KG1 (cell line): ENCODE measurements around the gene CD82.

Source experiments
- DNase-seq: peaks from one replicate; lab custom pipeline; 2025; lab: John Stamatoyannopoulos, UW

CD82 gene

DNA sequence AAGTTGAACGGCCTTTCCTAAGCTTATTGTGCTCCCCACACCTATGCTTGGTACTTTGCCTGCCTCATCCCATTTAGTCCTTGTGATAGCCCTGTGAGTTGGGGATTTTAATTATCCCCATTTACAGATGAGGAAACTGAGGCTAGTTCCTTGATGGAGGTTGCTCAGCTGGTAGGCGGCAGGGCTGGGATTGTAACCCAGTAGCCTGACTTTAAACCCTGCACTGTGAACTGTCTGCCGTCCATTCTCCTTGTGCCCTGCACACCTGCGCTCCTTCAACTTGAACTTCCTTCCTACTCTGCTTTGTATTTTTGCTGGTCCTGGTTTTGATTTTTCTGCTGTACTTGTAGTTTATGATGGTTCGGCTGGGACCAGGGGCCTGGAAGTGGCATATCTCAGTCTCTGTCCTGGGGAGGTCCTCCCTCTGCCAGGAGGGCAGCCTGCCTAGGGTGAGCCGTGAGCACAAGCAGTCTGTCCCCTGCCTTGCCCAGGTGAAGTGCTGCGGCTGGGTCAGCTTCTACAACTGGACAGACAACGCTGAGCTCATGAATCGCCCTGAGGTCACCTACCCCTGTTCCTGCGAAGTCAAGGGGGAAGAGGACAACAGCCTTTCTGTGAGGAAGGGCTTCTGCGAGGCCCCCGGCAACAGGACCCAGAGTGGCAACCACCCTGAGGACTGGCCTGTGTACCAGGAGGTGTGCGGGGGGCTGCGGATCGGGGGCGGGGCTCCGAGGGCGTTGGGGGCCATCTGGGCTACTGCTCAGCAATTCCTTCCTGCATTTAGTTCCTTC lies 52.4 kb downstream of the CD82 start:
- DNase-seq = no peak

DNA sequence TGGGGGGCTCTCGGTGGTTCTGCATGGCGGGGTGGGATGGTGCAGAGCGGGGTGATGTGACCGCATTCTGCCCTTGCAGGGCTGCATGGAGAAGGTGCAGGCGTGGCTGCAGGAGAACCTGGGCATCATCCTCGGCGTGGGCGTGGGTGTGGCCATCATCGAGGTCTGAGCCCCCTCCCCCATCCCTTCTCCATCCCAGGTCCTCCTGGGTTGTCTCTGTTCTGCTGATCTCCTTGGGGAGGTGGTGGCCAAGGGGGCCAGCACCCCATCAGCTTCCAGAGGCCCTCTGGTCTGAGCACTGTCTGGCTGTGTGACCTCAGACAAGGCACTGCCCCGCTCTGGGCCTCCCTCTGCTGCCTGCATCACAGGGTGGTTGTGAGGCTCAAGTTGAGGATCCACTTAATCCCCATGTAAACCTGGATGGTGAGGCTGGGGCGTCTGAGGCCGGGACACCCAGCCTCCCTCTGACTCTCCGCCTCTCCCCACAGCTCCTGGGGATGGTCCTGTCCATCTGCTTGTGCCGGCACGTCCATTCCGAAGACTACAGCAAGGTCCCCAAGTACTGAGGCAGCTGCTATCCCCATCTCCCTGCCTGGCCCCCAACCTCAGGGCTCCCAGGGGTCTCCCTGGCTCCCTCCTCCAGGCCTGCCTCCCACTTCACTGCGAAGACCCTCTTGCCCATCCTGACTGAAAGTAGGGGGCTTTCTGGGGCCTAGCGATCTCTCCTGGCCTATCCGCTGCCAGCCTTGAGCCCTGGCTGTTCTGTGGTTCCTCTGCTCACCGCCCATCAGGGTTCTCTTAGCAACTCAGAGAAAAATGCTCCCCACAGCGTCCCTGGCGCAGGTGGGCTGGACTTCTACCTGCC lies 53.3 kb downstream of the CD82 start:
- DNase-seq = no peak

DNA sequence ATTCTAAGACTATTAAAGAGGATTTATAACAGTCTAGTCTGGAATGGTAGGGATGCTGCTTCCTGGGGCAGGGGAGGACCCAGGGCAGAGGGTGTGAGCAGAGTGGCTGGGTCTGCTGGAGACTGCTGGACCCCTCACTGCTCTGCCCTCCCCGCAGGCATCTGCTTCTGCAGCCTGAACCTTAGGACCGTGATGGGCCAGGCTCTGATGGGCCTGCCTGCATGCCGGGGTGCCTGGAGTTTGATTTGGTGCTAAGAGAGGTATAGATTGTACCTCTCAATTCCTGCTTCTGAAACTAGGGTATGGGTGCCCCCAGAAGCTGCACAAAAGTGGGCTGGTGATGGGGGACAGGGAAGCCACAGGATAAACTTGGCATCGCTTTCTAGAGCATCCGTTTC lies 54.9 kb downstream of the CD82 start:
- DNase-seq = no peak

DNA sequence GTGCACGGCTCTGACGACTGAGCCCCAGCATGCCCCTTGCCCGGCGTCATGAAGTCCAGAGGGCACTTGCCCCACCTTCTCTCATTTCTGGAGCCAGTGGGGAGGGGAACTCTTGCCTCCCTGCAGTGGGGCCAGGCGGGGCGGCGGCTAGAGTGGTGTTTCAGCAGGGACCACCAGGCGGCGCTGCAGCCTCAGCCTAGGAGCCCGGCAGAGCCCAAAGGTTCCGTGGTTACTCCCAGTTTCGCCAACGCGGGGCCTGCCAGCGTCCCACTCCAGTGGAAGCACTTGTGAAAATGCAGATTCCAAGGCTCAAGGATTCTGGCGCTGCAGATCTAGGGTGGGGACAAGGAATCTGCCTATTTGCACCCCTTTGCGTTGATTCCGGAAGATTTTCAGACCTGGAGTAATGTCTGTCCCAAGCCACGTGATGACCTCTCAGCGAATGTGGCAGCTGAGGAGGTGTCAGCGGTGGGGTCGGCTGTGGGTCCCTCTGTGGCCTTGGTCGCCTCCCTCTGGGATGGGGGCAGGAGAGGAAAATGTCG lies 55.7 kb downstream of the CD82 start:
- DNase-seq = no peak

DNA sequence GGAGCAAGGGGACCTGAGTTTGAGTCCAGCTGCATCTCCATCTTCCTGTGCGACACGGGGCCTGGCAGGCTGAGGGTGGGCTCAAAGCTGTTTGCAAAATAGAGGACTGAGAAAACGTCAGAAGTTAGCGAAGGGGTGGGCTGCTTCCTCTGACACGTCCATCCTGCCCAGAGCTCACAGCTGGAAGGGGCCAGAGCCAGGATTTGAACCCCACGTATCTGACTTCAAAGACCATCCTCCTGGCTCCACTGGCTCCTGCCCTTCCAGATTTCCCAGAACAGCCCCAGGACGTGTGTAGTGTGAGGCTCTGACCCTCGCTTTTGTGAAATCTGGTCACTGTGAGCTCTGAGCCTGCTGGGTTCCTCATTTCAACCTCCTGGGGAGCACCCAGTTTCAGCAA lies 56.3 kb downstream of the CD82 start:
- no peak for DNase-seq

DNA sequence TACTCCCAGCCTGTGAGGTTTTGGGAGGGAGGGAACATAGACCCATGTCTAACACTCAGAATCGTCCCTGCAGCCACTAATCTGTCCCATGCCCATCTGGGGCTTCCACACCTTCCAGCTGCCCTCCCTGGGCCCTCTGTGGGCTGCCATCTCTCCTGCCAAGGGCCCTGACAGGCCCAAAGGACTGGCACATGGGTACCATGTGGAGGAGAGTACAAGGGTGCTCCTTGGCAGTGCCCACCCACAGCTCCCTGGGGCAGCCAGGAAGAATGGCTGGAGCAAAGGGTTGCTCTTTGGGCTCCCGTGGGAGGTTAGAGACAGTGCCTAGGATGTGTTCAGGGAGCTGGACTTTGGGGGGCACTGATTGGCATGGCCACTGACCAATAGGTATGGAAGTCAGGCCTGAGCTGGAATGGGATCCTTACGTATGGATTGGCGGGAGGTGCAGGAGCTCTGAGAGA lies 56.8 kb downstream of the CD82 start:
- no peak for DNase-seq

DNA sequence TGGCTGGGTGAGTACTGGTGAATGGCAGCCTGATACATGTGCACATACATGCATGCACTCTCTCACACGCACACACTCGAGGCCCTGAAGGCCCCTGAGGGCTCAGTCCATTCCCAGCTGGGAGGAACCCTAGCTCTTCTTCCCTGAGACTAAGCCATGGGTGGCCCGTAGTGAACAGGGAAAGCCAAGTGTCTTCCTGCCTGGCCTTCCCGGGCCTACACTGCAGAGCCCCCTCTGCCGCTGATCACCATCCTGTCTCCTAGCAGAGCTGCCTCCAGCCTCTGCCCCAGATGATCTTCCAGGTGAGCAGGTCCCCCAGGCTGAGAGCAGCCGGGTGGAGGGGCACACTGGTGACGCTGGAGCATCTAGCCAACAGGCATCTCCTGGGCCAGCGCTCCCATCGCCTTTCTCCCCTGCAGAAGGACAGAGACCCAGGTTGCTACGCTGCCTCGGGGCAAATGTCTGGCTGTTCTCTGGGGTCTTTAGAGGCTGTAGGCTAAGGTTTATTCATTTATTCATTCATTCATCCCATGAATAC lies 57.3 kb downstream of the CD82 start:
- no peak for DNase-seq

DNA sequence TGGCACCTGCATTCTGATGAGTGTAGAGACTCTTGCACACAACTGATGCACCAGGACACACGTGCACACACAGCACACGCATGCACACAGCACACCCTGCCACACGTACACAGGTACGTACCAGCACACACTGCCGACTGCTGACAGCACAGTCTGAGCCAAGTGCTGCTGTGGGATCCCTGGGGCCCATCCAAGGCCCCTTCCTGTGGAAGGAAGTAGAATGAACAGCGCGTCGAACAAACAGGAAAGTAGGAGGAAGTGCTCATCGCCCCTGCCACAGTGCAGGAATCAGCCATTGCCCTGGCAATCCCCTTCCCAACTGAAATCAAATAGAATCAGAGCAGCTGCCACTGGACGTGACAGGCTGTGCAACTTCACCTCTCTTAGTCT lies 57.9 kb downstream of the CD82 start:
- DNase-seq = no peak

DNA sequence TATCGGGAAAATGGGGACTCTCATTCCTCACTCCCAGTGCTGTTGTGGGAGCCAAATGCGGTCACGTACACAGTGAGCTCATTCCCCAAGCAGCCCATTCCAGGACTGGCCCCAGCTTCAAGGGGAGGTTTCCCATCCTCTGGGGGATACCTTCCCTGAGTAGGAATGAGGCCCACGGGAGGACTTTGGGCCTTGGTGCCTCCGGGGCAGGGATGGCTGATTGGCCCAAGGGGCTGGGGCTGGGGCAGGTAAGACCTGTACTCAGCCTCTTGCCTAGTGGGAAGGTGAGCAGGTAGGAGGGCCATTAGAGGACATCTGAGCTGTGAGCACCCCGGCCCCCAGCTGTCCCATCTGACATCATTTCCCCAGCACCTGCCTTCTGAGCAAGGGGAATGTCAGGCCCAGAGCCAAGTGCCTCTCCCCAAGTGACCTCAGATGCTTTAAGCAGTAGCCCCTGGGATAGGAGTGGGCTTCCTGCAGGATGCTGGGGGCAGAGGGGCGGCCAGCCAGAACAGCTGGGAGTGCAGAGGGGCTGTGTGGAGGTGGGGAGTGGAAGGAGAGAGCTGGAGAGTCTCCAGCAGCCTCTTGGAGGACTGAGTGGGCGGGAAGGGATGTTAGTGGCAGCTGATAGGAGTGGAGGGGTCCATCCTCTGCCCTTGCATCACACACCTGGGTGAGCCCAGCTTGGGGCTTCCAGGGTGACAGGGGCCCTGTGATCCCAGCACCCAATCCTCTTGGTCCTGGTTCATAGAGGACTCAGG lies 58.4 kb downstream of the CD82 start:
- DNase-seq = no peak

DNA sequence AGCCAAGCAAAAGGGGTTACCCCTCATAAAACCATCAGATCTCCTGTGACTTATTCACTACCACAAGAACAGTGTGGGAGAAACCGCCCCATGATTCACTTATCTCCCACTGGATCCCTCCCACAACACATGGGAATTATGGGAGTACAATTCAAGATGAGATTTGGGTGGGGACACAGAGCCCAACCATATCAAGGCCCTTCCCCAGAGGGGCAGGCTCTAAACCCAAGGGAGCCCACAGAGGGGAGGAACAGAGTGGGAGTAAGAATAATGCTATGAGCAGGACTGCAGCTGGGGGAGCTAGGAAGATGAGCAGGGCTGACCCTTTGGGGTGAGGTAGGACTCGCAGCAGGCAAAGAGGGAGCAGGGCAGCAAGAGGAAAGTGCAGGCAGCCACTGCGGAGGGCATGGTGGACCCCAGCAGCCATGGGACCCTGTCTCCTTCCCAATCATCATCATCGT lies 59.3 kb downstream of the CD82 start:
- no peak for DNase-seq

DNA sequence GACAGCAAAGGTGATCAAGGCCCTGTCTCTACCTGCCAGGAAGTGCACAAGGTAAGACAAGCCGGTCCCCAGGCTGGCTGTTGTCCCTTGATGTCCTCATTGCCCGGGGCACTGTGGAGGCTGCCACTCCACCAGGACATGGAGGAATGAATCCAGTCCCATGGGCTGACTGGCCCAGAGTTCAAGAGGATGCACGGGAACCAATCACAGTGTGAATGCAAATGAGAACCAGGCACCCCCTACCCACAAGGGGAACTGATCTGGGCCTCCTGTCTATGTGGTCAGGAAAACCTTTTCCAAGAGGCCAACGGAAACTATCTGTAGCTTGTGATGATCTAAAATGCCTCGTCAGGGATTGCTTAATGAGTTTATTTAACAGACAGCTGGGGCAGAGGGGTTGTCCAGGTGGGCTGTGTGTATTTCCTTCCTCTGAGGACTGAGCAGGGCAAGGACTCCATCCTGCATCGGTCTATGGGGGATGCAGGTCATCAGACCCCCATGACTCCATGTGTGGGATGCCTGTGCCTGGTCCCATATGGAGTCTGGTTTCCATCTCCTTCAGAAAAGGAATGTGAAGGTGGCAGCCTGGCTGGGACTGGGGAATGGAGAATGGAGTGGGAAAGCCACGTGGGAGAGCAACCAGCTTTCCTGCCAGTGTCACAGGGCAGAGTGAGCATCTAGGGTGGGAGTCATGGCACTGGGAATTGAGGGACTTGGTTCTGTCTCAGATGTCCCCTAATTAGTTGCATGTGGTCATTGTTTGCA lies 60.5 kb downstream of the CD82 start:
- DNase-seq = no peak

DNA sequence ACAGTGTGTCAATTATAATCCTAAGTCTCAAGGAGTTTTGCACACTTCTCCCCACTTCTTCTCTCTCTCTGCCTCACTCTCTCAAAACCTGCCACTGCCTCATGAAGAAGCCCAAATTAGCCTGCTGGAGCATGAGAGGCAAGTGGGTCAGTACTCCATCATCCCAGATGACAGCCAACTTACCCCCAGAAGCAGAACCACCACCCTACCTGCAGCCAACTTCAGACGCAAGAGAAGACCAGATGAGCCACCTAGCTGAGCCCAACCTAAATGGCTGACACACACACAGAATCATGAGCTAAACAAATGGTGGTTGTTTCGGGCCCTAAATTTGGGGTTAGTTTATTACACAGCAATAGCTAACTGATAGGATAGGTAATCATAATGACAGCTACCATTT lies 61.2 kb downstream of the CD82 start:
- DNase-seq = no peak

DNA sequence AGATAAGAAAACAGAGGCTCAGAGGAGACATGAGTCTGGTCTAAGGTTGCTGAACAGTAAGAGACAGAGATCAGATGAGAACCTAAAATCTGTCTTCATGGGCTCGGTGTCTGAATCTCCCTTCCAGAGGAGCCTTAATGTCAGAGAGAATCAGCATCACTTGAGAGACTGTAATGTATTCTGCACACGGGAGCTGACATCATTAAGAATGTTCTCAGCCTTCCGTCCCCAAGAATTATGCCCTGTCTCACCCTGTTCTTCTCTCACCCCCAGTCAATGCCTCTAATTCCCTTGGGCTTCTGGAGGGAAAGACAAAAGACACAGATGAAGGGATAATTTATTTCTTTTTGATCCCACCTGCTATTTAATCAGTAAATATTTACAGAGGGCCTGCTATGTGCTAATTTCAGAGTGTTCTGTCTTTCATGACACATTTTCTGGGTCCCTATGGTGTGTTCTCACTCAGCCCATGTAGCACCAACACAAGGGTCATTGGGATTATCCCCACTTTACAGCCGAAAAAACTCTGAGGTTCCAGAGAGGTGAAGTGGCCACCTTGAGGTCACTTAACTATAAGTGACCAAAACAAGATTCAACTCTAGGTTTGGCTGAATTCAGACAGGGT lies 61.8 kb downstream of the CD82 start:
- DNase-seq = no peak

DNA sequence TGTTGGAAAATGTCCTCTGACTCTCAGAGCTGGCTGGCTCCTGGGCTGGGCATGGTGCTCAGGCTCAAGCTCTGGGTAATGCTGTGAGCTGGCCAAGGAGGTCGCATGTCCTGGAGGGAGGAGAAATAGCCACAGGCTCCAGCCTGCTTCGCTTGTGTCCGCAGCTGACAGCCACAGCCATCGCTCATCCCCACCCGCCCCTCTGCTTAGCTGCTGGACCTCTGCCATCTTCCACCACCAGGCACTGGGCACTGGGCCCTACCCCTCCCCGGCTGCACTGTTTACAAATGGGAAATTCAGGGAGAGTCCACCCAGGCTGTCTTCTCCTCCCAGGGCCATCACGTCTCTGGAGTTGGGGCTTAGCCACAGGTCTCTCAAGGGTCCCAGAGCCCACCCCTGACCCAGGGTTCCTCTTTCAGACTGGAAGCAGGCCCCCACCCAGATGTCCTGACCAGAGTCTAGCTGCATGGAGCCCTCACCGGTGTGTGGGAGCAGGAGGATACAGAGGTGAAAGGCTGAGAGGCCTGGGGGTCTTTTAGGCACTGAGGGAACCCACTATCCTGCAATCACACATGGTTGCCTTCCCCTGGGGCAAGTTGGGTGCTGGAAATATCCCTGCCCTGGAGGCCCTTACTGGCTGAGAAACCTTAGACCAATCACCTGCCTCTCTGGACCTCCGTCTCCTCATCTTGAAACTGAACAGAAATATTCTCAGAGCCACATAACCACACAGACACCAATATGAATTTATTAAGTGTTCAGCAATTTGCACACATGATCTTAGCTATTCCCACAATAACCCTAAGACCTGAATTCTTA lies 62.7 kb downstream of the CD82 start:
- no peak for DNase-seq

DNA sequence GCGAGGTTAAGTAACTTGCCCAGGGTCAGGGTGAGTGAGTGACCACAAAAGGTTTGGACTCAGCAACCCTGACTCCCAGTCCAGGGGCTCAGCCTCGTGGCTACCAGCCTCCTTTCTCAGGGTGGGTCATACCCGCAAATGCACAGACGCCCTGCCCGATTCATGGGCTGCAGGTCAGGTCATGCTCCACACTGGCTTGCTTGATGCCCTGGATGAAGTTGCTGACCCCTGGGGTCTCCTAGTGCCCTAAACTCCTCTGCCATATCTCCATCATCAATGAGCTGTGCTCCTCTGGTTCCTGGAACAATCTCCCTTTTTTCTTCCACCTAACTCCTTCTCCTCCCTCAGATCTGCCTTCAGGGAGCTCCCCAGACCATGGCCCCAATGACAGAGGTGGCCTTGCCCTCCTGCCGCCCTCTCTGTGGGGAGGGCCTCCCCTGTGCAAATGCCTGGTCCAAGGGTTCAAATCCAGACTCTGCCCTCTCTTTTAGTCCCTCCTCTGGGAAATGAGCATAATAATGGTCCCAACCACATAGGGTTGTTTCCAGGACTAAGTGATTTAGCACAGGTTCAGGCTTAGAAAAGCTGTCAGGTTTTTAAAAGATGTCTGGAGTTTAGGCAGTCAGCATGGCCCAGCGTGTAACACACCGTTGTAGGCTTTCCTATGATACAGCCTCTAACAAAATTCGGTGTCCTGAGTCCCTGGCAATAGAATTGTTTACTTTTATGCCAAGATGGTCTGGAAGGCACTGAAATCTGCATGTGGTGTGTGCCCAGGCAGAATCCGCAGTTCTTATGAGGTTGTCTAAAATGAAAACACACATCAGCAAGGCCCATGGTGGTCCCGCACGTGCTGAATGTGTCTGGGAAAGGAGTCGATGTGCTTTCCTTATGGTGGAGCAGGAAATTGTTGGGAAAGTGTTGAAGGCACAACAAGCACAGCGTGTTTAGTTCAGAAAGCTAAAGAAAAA lies 63.6 kb downstream of the CD82 start:
- DNase-seq = no peak

DNA sequence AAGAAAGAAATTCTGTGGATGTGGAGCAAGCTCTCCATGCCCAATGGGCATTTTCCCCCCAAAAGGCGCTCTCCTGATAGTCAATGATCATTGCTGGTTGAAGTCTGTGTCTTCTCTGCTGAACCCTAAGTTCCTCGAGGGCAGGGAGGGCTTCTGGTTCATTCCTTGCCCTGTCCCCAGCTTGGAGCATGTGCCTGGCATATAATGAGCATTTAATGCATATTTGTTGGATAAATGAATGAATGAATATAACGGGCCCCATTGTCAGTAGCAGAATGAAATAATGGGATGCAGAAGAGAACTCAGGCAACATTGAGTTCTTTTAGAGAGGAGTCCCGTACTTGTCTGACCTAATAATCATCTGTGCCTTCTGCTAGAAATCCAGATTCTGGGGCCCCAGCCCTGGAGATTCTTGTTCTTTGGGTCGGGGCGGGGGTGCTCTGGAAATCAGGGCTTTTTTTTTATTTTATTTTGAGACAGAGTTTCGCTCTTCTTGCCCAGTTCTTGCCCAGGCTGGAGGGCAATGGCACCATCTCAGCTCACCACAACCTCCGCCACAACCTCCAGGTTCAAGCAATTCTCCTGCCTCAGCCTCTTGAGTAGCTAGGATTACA lies 64.4 kb downstream of the CD82 start:
- no peak for DNase-seq

DNA sequence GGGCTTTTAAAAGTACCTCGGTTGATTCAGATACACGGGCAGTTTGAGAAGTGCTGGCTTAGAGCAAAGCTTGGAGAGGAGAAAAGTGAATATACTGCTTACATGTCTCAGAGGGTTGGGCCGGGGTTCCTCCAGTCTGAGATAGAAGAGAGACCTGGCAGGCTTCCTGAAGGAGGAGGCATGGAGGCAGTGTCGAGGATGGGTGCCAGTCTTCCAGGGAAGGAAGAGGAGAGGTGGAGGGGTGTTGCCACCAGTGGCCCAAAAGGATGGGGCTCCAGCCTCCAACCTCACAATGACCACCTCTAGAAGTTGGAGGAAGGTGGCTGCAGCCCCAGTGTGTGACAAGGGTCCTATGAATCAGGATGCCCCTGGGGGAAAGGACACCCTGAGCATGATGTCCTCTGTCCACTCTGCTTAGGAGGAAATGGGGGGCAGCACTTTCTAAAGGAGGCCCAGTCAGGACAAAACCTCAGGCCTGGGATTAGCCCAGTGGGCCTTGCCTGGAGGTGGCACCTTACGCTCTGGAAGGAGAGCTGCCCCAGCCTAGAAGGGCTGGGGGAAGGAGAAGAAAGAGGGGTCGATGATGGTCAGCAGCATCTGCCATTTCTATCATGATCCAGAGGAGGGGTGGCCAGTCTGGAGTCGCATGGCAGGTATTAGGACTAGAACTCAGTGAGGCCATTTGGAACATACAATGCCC lies 65.2 kb downstream of the CD82 start:
- DNase-seq = no peak

DNA sequence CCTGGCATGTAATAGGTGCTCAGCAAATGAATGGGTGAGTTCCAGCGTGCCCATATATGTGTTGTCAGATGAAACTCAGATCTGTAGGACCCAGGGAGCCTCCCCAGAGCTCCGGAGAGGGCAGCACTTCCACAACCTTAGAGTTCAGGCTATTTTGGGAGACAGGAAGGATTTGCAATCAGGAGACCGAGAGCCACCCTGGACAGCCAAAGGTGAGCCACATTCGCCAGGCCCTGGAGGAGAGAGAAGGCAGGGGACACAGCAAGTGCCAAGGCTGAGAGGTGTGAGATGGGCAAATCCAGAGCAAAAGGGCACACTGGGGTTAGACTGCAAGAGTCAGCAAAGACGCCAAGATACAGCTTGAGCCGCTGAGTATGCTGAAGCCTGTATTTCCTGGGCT lies 66.4 kb downstream of the CD82 start:
- DNase-seq = no peak
